ENCODE data around the gene FNDC11. TPM values are rescaled to one million over a fixed set of nuclear protein-coding genes. Genes with fewer than 3 reads are reported as not detected.
A peak's percentile ranks its signal among the peaks of the same experiment; 100 is the strongest.

The FNDC11 gene
- total and polyA plus RNA-seq, 2 of the 13 experiments (the other 11 are each of a cell fraction or from before 2014, with no cell fraction given), result 0.07 TPM; not detected in 1

DNA sequence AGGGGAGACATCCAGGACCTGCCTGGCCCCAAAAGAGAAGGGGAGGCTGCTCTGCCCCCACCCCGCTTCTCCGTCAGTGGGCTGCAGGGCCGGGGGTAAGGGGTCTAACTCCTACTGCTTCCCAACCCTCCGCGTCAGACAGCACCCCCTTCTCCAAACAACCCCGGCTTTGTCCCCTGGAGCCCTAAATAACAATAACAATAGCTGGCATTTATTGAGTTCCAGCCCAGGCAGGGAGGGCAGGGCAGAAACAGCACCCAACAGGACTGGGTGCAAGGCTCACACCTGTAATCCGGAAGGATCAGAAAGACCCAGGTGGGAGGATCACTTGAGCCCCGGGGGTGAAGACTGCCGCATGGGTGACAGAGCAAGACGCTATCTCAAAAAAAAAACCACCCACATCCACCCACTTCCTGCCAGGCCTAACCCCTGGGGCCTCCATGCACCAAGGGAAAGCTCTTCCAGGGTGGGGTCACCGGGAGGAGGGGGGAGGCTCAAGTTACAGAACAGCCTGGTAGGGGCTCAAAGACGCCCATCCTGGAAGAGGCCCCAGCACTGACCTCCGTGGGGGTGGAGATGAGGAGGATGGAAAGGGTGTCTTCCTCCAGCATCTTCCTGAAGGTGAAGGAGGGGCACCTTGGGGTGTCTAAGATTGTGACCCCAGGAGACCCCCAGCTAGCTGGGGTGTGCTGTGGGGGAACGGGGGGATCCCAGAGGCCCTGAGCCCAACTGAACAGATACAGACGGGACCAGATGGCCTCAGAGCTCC is 1.3 kb upstream of the FNDC11 start:
- ChIA-PET POLR2A (interaction anchor here (0.8 kb wide), 2 partner anchors 8 to 87 kb away, joined by 3 to 7 read pairs; no protein-coding TSS in a partner anchor), CTCF (ENCODE audit: low intra/inter-chr PET ratio, low total read pairs) (no interaction called here)
- no TSS peak for BruUV-seq (replicated peaks)
- no peaks in the 10 kb centered on the region for H3K79me2 ChIP-seq (ENCODE audit: insufficient read depth, low read length)
- no peak overlapping the region for H3K4me3 ChIP-seq (replicated peaks in 1 of 3; ENCODE audit: insufficient read depth in 1 of 3, low read depth in 2 of 3, low read length in 3 of 3)
- H3K4me2 ChIP-seq (ENCODE audit: low read depth, low read length), result peak overlapping the region; percentile 14; the same call in 1 of the 2 replicates
- peaks cover 19 to 44% of the 10 kb centered on the region in 2 experiments for H3K27me3 ChIP-seq (ENCODE audit: control insufficient read depth in 1 of 2, insufficient read depth in 2 of 2, low read length in 2 of 2)
- no peaks in the 10 kb centered on the region for H3K9me3 ChIP-seq (ENCODE audit: low read length)
- no peak for DNase-seq (ENCODE audit: low spot score)
- no peak overlapping the region for H3K27ac ChIP-seq (ENCODE audit: extremely low read length, insufficient read depth, low read length)
- no peak overlapping the region for H3K9ac ChIP-seq (ENCODE audit: insufficient read depth, low read depth, low read length)
- intact Hi-C loops (cut with micrococcal nuclease; ENCODE audit: unreplicated experiment), result no loop called here
- 41% methylated on average over 15 of the region's 15 CpGs for WGBS (ENCODE audit: low lambda C conversion rate)
- no peak for TF ChIP-seq SMYD3 (CRISPR knock-in tag; IDR thresholded peaks at IDR 0.05)
- TF ChIP-seq CBX1 (IDR thresholded peaks at IDR 0.05; ENCODE audit: low read depth), result no peak
- TF ChIP-seq, protein P1, sequence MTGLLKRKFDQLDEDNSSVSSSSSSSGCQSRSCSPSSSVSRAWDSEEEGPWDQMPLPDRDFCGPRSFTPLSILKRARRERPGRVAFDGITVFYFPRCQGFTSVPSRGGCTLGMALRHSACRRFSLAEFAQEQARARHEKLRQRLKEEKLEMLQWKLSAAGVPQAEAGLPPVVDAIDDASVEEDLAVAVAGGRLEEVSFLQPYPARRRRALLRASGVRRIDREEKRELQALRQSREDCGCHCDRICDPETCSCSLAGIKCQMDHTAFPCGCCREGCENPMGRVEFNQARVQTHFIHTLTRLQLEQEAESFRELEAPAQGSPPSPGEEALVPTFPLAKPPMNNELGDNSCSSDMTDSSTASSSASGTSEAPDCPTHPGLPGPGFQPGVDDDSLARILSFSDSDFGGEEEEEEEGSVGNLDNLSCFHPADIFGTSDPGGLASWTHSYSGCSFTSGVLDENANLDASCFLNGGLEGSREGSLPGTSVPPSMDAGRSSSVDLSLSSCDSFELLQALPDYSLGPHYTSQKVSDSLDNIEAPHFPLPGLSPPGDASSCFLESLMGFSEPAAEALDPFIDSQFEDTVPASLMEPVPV (CRISPR knock-in tag; IDR thresholded peaks at IDR 0.05), result no peak
- no peak for TF ChIP-seq XBP1 (CRISPR knock-in tag; IDR thresholded peaks at IDR 0.05)
- TF ChIP-seq, protein P2, sequence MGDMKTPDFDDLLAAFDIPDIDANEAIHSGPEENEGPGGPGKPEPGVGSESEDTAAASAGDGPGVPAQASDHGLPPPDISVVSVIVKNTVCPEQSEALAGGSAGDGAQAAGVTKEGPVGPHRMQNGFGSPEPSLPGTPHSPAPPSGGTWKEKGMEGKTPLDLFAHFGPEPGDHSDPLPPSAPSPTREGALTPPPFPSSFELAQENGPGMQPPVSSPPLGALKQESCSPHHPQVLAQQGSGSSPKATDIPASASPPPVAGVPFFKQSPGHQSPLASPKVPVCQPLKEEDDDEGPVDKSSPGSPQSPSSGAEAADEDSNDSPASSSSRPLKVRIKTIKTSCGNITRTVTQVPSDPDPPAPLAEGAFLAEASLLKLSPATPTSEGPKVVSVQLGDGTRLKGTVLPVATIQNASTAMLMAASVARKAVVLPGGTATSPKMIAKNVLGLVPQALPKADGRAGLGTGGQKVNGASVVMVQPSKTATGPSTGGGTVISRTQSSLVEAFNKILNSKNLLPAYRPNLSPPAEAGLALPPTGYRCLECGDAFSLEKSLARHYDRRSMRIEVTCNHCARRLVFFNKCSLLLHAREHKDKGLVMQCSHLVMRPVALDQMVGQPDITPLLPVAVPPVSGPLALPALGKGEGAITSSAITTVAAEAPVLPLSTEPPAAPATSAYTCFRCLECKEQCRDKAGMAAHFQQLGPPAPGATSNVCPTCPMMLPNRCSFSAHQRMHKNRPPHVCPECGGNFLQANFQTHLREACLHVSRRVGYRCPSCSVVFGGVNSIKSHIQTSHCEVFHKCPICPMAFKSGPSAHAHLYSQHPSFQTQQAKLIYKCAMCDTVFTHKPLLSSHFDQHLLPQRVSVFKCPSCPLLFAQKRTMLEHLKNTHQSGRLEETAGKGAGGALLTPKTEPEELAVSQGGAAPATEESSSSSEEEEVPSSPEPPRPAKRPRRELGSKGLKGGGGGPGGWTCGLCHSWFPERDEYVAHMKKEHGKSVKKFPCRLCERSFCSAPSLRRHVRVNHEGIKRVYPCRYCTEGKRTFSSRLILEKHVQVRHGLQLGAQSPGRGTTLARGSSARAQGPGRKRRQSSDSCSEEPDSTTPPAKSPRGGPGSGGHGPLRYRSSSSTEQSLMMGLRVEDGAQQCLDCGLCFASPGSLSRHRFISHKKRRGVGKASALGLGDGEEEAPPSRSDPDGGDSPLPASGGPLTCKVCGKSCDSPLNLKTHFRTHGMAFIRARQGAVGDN (CRISPR knock-in tag; IDR thresholded peaks at IDR 0.05), result peak; percentile 20; the same call in 1 of the 2 replicates
- peak; percentile 38; the same call in 1 of the 2 replicates for TF ChIP-seq ZNF350 (CRISPR knock-in tag; IDR thresholded peaks at IDR 0.05; ENCODE audit: borderline replicate concordance, low read depth)
- TF ChIP-seq ZNF274 (CRISPR knock-in tag; IDR thresholded peaks at IDR 0.05), result no peak
- TF ChIP-seq, protein P3, sequence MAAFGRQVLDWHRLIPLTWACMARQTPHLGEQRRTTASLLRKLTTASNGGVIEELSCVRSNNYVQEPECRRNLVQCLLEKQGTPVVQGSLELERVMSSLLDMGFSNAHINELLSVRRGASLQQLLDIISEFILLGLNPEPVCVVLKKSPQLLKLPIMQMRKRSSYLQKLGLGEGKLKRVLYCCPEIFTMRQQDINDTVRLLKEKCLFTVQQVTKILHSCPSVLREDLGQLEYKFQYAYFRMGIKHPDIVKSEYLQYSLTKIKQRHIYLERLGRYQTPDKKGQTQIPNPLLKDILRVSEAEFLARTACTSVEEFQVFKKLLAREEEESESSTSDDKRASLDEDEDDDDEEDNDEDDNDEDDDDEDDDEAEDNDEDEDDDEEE (CRISPR knock-in tag; IDR thresholded peaks at IDR 0.05), result no peak
- TF ChIP-seq ZNF883 (CRISPR knock-in tag; IDR thresholded peaks at IDR 0.05; ENCODE audit: not compliant biosample characterization), result peak; percentile 41
- in situ Hi-C loops (cut with HindIII; ENCODE audit: extremely low pct_ligation_motif_present, low pct_unique_long_range_greater_than_20kb), result no loop called here
- H4K20me1 ChIP-seq (ENCODE audit: insufficient read depth, low read length), result no peaks in the 10 kb centered on the region
- no peak for FAIRE-seq
- H2AFZ ChIP-seq (ENCODE audit: low read length), result no peak overlapping the region
- peaks cover 24% of the 10 kb centered on the region for H3K4me1 ChIP-seq (ENCODE audit: insufficient read depth, low read length)
- H3K36me3 ChIP-seq (replicated peaks in 1 of 2; ENCODE audit: control insufficient read depth in 1 of 2, insufficient read depth in 2 of 2, low read length in 2 of 2), result no peaks in the 10 kb centered on the region
- ATAC-seq, result no peak

All from HepG2 (cell line).